Measurements from ENCODE around the gene EXD2.
"Not testable (repeated sequence)": the region's sequence is repeated elsewhere in the genome, so short reads cannot be mapped to it uniquely, and the experiment has no call there.

The EXD2 gene

GRCh38 chr14:69252851-69253250, 61.6 kb downstream of the EXD2 start:
- DNase-seq (ENCODE audit: low read depth): no peak

DNA sequence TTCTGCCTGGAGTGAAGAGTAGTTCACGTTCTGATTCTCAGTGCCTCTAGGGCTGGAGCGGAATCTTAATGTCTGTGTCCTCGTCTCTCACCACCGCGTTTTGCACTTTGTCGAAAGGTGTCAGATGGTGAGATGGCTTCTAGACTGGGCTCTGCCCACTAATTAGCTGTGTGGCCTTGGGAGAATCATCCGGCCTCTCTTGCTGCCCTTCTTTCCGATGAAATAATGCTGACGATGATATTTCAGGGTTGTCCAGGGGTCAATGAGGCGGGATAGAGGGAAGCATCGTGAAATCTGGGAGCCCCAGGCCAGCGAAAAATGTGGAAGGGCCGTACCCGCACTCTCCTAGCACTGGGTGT, 67.8 kb downstream of the EXD2 start:
- no peak for DNase-seq (ENCODE audit: low read depth)

DNA sequence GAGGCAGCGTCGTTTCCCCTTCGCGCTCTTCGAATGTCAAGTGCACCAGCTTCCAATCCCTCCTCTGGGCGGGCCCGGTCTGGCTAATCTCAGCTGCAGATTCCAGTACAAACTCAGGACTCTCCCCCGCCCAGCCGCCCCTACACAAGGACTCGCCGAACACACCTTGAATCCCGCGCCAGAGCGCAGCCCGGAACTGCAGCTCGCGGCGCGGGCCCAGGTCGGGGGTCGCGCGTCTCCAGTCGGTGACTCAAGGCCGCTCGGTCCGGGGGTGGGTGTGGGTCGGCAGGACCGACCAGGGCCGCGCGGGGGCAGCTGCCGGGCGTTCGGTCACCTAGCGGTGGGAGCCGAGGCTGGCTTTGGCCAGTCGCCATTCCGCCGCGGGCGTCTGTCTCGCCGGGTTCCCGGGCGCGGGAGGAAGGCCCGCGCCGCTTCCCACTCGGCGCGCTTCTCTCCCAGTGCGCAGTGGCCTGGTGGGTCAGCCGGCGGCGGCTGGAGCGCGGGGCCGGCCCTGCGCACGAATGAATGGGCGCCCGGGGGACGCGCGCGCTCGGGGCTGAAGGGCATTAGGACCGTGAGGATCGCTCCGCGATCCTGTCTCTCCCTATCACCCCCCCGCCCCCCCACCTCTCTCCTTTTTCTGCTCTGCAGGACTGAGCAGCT, 68.4 kb downstream of the EXD2 start, which contains the start of gene GALNT16:
Gene GALNT16, plus strand, starts transcription at position 632 of the 663 bp plus-strand sequence. CDS start 133 bp downstream, outside the sequence.
- DNase-seq (ENCODE audit: low read depth): no peak

DNA sequence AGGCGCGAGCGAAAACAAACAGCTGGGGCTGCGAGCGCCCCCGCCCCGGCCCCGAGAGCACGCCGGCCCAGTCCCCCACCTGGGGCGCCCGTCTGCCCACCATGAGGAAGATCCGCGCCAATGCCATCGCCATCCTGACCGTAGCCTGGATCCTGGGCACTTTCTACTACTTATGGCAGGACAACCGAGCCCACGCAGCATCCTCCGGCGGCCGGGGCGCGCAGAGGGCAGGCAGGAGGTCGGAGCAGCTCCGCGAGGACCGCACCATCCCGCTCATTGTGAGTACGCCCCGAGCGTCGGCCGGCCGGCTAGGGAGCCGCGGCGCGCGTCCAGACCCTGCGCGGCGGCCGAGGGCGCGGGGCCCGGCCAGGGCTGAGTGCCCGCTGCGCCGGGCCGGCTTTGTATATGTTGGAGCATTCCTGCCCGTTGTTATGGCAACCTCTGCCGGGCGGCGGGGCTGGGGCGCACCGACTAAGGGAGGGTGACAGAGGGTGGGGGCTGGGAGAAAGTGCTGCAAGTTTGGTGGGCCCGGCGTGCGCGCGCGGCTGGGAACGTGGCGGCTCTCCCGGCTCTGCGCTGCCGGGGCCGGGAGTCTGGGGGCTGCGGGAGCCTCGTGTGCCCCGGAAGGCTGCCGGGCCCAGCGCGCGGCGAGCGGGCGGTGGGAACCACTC, 69.0 kb downstream of the EXD2 start:
- no peak for DNase-seq (ENCODE audit: low read depth)

GRCh38 chr14:69260861-69261564, 69.7 kb downstream of the EXD2 start:
- no peak for DNase-seq (ENCODE audit: low read depth)

GRCh38 chr14:69261761-69262331, 70.5 kb downstream of the EXD2 start:
- DNase-seq (ENCODE audit: low read depth): no peak

GRCh38 chr14:69262516-69262915, 71.2 kb downstream of the EXD2 start:
- no peak for DNase-seq (ENCODE audit: low read depth)

GRCh38 chr14:69263364-69263763, 72.1 kb downstream of the EXD2 start:
- DNase-seq (ENCODE audit: low read depth): no peak

- DNase-seq (ENCODE audit: low read depth): no peak
Measured at GRCh38 chr14:69263771-69264170, 72.5 kb downstream of the EXD2 start.

DNA sequence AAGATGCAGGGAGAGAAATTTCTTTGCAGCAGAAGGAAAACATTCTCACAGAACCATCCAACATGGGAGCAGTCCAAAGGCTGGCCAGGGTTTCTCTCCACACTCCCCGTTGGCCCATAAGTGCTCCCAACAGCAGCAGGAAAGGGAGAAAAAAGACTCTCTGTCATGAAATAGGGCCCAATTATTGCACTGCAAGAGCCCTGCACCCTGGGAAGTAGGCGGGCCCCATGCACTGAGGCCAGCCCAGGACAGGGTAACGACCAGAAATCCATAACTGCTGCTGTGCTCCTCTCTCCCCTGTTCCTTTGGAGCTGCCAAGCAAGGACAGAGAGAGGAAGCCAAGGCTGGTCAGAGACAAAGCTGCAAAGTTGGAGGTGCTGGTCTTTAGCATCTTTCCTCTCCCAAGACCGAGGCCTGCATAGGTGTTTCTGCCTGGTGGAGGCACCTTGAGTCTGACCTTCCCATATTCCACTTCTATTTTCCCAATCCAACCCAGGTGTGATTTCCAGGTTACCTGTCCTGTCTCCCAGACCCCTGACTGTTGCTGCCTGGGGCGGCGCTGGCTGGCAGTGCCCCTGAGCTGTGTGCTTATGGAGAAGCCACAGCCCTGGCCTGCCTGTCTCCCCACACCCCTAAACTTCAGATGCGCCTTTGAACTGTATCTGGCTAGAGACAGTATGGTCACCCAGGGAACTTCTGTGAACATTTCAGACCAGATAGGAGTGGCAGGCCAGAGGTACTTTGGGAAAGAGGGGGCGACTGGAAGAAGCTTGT, 75.5 kb downstream of the EXD2 start:
- no peak for DNase-seq (ENCODE audit: low read depth)

- DNase-seq (ENCODE audit: low read depth): no peak
Measured at GRCh38 chr14:69267492-69267891, 76.2 kb downstream of the EXD2 start.

GRCh38 chr14:69268223-69268622, 76.9 kb downstream of the EXD2 start:
- no peak for DNase-seq (ENCODE audit: low read depth)

DNA sequence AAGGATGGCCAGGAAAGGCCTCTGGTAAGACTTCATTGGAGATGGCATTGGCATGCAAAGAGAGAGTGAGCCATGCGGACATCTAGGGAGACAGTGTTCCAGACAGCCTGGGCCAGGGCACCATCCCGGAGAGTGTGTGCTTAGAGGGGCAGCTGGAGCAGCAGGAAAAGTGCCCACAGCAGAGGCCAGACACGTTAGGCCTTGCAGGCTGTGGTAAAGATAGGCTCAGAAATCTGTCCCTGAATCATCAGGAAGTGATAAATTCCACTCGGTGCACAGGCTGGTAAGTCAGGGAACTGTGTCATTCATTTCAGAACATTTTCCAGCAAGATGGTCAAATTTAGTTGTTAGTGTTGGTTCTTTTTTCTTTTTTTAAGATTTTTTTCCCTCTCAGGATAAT, 77.5 kb downstream of the EXD2 start:
- DNase-seq (ENCODE audit: low read depth): no peak

DNA sequence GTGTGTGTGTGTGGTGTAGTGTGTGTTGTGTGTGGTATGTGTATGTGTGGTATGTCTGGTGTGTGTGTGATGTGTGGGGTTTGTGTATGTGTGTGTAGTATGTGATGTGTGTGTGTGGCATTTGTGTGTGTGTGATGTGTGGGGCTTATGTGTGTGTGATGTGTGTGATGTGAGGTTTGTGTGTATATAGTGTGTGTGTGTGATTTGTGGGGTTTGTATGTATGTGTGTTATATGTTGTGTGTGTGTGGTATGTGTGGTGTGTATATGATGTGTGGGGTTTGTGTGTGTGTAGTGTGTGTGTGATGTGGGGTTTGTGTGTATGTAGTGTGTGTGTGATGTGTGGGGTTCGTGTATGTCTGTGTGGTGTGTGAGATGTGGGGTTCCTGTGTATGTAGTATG, 78.1 kb downstream of the EXD2 start:
- no peak for DNase-seq (ENCODE audit: low read depth)

GRCh38 chr14:69270097-69270496, 78.8 kb downstream of the EXD2 start:
- DNase-seq (ENCODE audit: low read depth): no peak

GRCh38 chr14:69270795-69271708, 79.8 kb downstream of the EXD2 start:
- DNase-seq (ENCODE audit: low read depth): no peak

DNA sequence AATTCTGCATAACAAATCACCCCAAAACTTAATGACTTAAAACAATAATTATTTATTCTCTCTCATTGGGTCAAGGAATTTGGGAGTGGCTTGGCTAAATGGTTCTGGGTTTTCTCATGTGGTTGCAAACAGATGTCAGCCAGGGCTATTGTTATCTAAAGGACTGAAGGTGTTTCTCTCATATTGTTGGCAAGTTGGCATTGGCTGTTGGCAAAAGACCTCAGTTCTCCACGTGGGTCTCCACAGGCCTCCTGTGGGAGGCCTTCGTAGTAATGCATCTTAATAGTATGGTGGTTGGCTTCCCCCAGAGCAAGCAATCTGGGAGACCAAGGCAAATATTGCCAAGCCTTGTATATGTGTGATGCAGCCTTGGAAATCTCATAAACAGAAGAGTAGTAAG, 83.0 kb downstream of the EXD2 start:
- no peak for DNase-seq (ENCODE audit: low read depth)

GRCh38 chr14:69275331-69275730, 84.0 kb downstream of the EXD2 start:
- no peak for DNase-seq (ENCODE audit: low read depth)

DNA sequence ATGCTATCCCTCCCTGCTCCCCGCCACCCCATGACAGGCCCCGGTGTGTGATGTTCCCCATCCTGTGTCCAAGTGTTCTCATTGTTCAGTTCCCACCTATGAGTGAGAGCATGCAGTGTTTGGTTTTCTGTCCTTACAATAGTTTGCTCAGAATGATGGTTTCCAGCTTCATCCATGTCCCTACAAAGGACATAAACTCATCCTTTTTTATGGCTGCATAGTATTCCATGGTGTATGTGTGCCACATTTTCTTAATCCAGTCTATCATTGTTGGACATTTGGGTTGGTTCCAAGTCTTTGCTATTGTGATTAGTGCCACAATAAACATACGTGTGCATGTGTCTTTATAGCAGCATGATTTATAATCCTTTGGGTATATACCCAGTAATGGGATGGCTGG, 86.1 kb downstream of the EXD2 start:
- DNase-seq (ENCODE audit: low read depth): not testable (repeated sequence)

GRCh38 chr14:69280746-69281291, 89.5 kb downstream of the EXD2 start:
- no peak for DNase-seq (ENCODE audit: low read depth)
